Measurements from ENCODE around the gene SMIM33. TPM values are rescaled to one million over a fixed set of nuclear protein-coding genes. Genes with fewer than 3 reads are reported as not detected.
"Not testable (repeated sequence)": the region's sequence is repeated elsewhere in the genome, so short reads cannot be mapped to it uniquely, and the experiment has no call there.

SMIM33 gene
- 0.29 and 0.39 TPM in 2 replicates for total RNA-seq

DNA sequence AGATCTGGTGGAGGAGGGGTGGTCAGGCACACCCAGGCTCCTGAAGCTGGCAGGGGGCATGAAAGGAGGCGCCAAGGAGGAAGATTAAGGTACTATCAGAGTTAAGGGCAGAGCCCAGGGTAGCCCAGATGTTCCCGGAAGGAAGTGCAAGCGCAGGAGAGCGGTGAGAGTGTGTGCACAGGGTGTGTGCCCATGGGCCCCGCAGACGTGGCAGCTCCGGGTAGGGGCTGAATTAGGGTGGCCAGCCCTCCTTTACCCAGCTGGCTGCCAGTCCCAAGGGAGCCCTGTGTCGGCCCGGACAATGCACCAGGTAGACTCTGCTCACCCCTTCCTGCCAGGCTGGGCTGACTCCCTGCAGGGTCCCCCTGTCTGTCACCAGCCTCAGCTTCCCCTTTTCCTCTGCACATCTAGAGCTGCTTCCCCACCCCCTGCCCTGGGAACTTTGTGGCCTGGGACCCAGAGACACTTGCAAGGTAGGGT is at the start of gene SMIM33:
SMIM33 (plus strand) TSS at position 184 of the 480 bp plus-strand sequence; CDS start at position 302, 118 bp downstream.
- Mint-ChIP-seq H3K27me3 (ENCODE audit: insufficient read depth) (no peaks in the 10 kb centered on the region), H3K36me3 (ENCODE audit: low read depth) (peaks cover 13% of the 10 kb centered on the region), H3K27ac (peak within 1 kb of the TSS; percentile 95), H3K9me3 (no peaks in the 10 kb centered on the region), H3K4me3 (peak within 1 kb of the TSS; percentile 76), H3K4me1 (ENCODE audit: low read depth) (peaks cover 79% of the 10 kb centered on the region)
- DNase-seq (ENCODE audit: low spot score), result no peak
- intact Hi-C loops (cut with micrococcal nuclease), result no loop called here

DNA sequence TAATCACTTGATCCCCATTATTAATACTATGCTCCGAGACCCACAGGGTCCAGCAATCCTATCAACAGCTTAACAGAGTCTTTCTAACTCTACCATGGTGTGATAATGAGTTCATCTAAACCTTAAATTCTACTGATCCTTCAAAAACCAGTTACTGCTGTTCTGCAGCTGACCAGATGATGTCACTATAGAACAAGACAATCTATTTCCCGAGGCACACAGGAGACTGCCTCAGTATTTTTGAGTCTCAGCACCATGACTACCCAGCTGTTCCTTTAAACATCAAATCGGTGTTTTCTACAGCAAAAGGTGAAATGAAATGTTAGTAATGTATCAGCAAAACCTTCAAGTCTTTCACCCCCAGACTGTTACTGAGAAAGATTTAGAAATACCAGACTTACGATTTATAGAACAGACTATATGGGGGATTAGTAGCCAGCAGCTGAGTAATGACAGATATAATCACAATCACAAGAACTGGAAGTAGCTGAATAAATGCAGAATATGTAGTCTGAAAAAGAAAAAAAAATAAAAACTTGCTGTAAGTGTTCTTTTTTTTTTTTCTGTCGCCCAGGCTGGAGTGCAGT is 48.4 kb upstream of the SMIM33 start:
- Mint-ChIP-seq H3K27ac (peak overlapping the region; percentile 26), H3K4me3 (no peak overlapping the region), H3K9me3 (no peaks in the 10 kb centered on the region), H3K27me3 (ENCODE audit: insufficient read depth) (no peaks in the 10 kb centered on the region), H3K36me3 (ENCODE audit: low read depth) (peaks cover 46% of the 10 kb centered on the region), H3K4me1 (ENCODE audit: low read depth) (peaks cover 22% of the 10 kb centered on the region)
- intact Hi-C loops (cut with micrococcal nuclease), result loop anchor here (1.0 to 5.0 kb wide), 10 partner anchors 17 to 343 kb away; partner anchors contain the start of genes DNAJC18, SPATA24, STING1 and UBE2D2
- peak; percentile 54 for DNase-seq (ENCODE audit: low spot score)

DNA sequence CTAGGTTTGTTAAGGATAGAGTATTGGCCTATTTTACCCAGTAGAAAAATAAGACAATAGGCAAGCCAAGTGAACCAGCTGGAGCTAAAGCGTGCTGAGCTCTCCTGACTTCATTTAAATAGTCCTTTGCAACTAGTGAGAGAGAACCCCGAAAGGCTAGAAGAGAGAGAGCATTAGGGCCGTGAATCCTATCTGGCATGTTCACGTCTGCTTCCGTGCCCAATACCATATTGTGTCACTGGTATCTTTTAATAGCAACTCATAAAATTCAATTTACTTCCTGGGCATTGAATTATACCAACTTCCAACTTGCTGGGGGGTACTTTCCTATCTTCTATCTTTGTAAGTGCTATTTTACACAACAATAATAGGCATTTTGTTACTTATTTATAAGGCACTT is 45.3 kb upstream of the SMIM33 start:
- H3K36me3 Mint-ChIP-seq (ENCODE audit: low read depth), result peaks cover 41% of the 10 kb centered on the region
- H3K27ac Mint-ChIP-seq, result no peak overlapping the region
- H3K27me3 Mint-ChIP-seq (ENCODE audit: insufficient read depth), result no peaks in the 10 kb centered on the region
- no peak overlapping the region for H3K4me3 Mint-ChIP-seq
- no peaks in the 10 kb centered on the region for H3K9me3 Mint-ChIP-seq
- H3K4me1 Mint-ChIP-seq (ENCODE audit: low read depth), result peaks cover 24% of the 10 kb centered on the region
- intact Hi-C loops (cut with micrococcal nuclease), result no loop called here
- DNase-seq (ENCODE audit: low spot score), result no peak

DNA sequence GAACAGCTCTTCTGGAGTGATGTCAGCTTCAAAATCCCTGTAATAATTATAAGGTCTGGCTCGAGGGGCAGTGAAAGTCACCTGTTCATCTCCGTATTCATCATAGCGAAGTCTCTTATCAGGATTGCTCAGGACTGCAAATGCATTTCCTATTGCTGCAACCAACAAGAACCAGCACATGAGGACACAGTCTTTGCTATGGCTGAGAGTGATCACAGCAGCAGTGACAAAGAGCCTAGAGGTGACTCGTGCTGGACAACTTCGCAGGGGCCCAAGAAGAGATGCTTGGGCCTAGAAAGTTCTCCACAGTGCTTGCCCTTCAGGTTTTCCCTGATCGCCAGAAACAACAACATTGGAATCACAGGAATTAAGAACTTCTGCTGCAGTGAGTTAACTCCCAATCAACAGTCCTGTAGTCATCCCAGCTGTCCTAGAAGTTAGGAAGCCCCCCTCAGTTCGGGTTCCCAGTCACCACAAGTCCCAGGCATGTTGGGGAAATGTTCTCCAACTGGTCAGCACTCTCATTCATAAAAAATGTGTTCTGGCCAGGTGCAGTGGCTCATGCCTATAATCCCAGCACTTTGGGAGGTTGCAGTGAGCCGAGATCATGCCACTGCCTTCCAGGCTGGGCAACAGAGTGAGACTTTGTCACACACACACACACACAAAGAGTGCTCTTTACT is 44.5 kb upstream of the SMIM33 start:
- Mint-ChIP-seq H3K4me3 (no peak overlapping the region), H3K27me3 (ENCODE audit: insufficient read depth) (no peaks in the 10 kb centered on the region)
- intact Hi-C loops (cut with micrococcal nuclease), result no loop called here

DNA sequence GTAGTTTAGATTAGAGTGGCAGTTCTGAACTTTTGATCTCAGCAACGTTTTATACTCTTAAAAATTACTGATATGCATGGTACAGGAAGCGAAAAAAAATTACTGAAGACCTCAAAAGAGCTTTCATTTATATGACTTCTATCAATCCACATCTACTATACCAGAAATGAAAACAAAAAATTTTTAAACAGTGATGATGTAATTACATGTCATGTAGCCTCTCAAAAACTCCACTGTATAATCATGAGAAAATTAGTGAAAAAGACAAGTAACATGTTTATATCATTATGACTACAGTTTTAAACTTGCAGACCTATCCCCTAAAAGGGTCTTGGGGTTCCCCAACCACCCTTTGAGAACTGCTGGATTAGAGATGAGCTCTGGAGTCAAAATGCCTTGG is 40.8 kb upstream of the SMIM33 start:
- H3K36me3 Mint-ChIP-seq (ENCODE audit: low read depth), result peaks cover 34% of the 10 kb centered on the region
- H3K4me3 Mint-ChIP-seq, result no peak overlapping the region
- H3K4me1 Mint-ChIP-seq (ENCODE audit: low read depth), result peaks cover 10% of the 10 kb centered on the region
- H3K9me3 Mint-ChIP-seq, result no peaks in the 10 kb centered on the region
- no peaks in the 10 kb centered on the region for H3K27me3 Mint-ChIP-seq (ENCODE audit: insufficient read depth)
- no peak for DNase-seq (ENCODE audit: low spot score)
- no peak overlapping the region for H3K27ac Mint-ChIP-seq
- intact Hi-C loops (cut with micrococcal nuclease), result no loop called here

More for the DNA sequence above, 44.5 kb upstream of the SMIM33 start:
- peaks cover 42% of the 10 kb centered on the region for H3K36me3 Mint-ChIP-seq (ENCODE audit: low read depth)
- DNase-seq (ENCODE audit: low spot score), result no peak
- no peak overlapping the region for H3K27ac Mint-ChIP-seq
- H3K9me3 Mint-ChIP-seq, result no peaks in the 10 kb centered on the region
- H3K4me1 Mint-ChIP-seq (ENCODE audit: low read depth), result peaks cover 24% of the 10 kb centered on the region

DNA sequence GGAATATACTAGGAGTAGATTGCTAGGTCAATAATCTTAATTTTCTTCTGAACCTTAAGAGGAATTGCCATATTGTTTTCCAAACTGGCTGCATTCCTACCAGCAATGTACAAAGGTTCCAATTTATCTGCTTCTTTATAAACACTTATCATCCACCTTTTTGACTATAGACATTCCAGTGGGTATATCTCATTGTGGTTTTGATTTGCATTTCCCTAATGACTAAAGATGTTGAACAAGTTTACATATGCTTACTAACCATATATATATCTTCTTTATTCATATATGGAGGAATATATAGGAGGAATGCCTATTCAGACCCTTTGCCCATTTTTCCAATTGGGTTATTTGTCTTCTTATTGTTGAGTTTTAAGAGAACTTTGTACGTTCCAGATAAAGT is 39.1 kb upstream of the SMIM33 start:
- intact Hi-C loops (cut with micrococcal nuclease), result no loop called here
- peaks cover 10% of the 10 kb centered on the region for H3K4me1 Mint-ChIP-seq (ENCODE audit: low read depth)
- H3K27ac Mint-ChIP-seq, result no peak overlapping the region
- no peak for DNase-seq (ENCODE audit: low spot score)
- no peak overlapping the region for H3K4me3 Mint-ChIP-seq
- no peaks in the 10 kb centered on the region for H3K27me3 Mint-ChIP-seq (ENCODE audit: insufficient read depth)
- no peaks in the 10 kb centered on the region for H3K9me3 Mint-ChIP-seq
- H3K36me3 Mint-ChIP-seq (ENCODE audit: low read depth), result peaks cover 27% of the 10 kb centered on the region

DNA sequence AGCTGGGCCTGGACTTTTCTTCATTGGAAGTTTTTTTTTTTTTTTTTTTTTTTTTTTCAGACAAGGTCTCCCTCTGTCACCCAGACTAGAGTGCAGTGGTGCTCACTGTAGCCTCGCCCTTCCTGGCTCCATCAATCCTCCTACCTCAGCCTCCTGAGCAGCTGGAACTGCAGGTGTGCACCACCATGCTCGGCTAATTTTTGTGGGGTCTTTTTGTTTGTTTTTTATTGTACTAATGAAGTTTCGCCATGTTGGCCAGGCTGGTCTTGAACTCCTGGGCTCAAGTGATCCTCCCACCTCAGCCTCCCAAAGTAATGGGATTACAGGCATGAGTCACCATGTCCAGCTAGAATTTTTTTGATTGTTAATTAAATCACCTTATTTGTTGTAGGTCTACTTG is 35.1 kb upstream of the SMIM33 start:
- DNase-seq (ENCODE audit: low spot score), result no peak
- peaks cover 34% of the 10 kb centered on the region for H3K4me1 Mint-ChIP-seq (ENCODE audit: low read depth)
- no peaks in the 10 kb centered on the region for H3K9me3 Mint-ChIP-seq
- H3K4me3 Mint-ChIP-seq, result no peak overlapping the region
- H3K27ac Mint-ChIP-seq, result no peak overlapping the region
- intact Hi-C loops (cut with micrococcal nuclease), result loop anchor here (5.0 kb wide), 1 partner anchor 142 kb away; no protein-coding TSS in a partner anchor
- peaks cover 23% of the 10 kb centered on the region for H3K36me3 Mint-ChIP-seq (ENCODE audit: low read depth)
- H3K27me3 Mint-ChIP-seq (ENCODE audit: insufficient read depth), result no peaks in the 10 kb centered on the region

DNA sequence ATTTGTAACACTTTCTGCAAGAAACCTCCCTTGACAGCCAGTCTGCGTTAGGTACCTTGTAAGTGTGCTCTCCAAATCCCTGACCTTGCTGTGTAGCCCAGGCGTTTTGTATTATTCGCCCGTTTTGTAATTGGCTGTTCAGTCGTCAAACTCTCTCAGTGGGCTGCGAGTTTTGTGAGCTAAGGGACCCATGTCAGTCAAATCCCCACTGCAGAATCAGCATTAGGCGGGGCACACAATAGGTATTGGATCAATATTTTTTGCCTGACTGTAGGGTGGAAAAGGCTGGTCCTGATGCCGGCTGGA is 32.1 kb upstream of the SMIM33 start:
- Mint-ChIP-seq H3K27ac (peak overlapping the region; percentile 79), H3K36me3 (ENCODE audit: low read depth) (peaks cover 14% of the 10 kb centered on the region), H3K27me3 (ENCODE audit: insufficient read depth) (no peaks in the 10 kb centered on the region), H3K4me3 (peak overlapping the region; percentile 95), H3K9me3 (no peaks in the 10 kb centered on the region), H3K4me1 (ENCODE audit: low read depth) (peaks cover 60% of the 10 kb centered on the region)
- intact Hi-C loops (cut with micrococcal nuclease), result loop anchor here (1.0 to 5.0 kb wide), 9 partner anchors 9 to 139 kb away; partner anchors contain the start of genes SPATA24, STING1 and UBE2D2
- no peak for DNase-seq (ENCODE audit: low spot score)

DNA sequence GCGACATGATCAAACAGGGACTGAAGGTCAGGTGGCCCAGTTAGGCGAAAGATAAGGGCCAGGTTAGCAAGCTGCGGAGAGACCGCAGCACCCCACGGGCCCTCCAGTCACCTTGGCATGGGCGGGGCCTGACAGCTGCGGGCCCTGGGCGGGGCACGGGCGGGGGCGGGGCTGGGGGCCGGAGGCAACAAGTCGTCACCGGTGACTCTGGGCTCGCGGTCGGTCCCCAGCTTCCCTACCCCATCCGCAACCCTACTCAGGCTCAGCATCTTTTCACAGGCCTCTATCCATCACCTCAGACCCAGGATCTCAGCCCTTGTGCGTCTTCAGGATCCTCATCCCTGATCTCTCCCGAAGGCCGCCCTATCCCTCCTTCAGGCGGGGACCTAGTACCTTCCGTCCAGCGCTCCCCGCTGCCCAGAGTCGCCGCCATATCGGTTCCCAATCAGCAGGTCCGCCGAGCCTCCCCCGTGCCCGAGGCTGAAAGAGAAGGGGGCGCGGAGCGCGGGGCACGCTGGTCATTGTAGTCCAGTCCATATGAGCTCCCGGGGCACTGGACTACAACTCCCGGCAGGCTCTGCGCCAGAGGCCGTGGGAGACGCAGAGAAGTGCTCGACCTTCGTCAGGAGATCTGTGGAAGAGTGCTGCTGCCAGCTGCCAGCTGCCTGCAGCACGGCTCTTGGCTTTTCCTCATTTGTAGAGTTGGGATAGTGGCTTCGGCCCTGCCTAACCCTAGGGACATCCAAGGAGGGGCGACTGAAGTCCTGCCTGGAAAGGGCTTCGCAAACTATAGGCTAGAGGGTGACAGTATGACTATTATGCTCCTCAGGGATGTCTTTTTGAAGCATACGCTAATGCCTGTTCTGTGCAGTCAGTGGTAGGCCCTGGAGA is 31.5 kb upstream of the SMIM33 start, which contains the start of gene DNAJC18:
DNAJC18 (minus strand) TSS at position 513 of the 891 bp plus-strand sequence; CDS start at position 433, 80 bp downstream.
- Mint-ChIP-seq H3K9me3 (no peaks in the 10 kb centered on the region), H3K4me3 (peak within 1 kb of the TSS; percentile 95), H3K36me3 (ENCODE audit: low read depth) (peaks cover 14% of the 10 kb centered on the region), H3K27me3 (ENCODE audit: insufficient read depth) (no peaks in the 10 kb centered on the region), H3K27ac (peak within 1 kb of the TSS; percentile 99), H3K4me1 (ENCODE audit: low read depth) (peaks cover 66% of the 10 kb centered on the region)
- intact Hi-C loops (cut with micrococcal nuclease), result loop anchor here (1.0 to 5.0 kb wide), 9 partner anchors 8 to 138 kb away; partner anchors contain the start of genes SPATA24, STING1 and UBE2D2
- peak; percentile 86 for DNase-seq (ENCODE audit: low spot score)

DNA sequence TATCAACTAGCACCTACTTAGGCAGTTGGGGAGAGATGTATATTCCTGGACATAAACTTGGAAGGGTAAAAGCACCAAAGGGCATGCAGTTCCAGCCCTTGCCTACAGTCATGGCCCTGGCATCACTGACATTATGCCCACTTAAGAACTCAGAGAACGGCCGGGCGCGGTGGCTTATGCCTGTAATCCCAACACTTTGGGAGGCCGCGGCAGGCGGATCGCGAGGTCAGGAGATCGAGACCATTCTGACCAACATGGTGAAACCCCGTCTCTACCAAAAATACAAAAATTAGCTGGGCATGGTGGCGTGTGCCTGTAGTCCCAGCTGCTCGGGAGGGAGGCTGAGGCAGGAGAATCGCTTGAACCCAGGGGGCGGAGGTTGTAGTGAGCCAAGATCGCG is 30.4 kb upstream of the SMIM33 start:
- peak overlapping the region; percentile 99 for H3K27ac Mint-ChIP-seq
- peaks cover 71% of the 10 kb centered on the region for H3K4me1 Mint-ChIP-seq (ENCODE audit: low read depth)
- H3K27me3 Mint-ChIP-seq (ENCODE audit: insufficient read depth); H3K4me3 Mint-ChIP-seq; DNase-seq (ENCODE audit: low spot score); H3K9me3 Mint-ChIP-seq; intact Hi-C loops (cut with micrococcal nuclease); H3K36me3 Mint-ChIP-seq (ENCODE audit: low read depth): not testable (repeated sequence)

DNA sequence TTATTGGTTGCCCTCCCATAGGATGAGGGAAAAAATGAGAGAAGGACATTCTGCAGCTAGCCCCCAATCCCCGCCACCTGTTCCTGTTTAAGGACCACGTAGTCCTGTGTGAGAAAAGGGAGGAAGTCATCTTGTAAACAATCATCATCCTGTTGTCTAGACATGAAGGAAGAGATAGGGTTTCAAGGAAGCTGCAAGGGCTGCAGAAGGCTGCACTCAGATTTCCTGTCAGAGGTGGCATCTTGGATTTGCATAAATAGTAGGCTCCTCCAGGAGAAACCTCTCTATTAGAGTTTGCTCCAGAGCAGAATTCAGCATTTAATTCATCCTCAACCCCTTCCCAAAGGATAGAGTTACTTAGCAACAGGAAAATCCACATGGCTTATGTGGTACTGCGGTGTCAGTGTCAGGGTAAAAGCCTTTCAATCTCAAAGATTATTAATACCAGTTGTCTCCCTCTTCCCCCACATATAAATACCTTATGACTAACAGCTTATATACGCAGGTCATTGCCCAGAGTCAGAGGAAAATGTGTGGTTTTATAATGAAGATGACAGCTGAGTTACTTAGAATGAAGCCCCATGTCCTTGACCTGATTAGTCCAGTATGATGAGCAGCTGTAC is 26.9 kb upstream of the SMIM33 start:
- peaks cover 85% of the 10 kb centered on the region for H3K4me1 Mint-ChIP-seq (ENCODE audit: low read depth)

More for the DNA sequence above, 26.9 kb upstream of the SMIM33 start:
- H3K4me3 Mint-ChIP-seq, result peak overlapping the region; percentile 51
- H3K9me3 Mint-ChIP-seq, result peaks cover 17% of the 10 kb centered on the region
- intact Hi-C loops (cut with micrococcal nuclease), result no loop called here
- H3K27ac Mint-ChIP-seq, result peak overlapping the region; percentile 76
- H3K36me3 Mint-ChIP-seq (ENCODE audit: low read depth), result peaks cover 21% of the 10 kb centered on the region
- no peak for DNase-seq (ENCODE audit: low spot score)
- no peaks in the 10 kb centered on the region for H3K27me3 Mint-ChIP-seq (ENCODE audit: insufficient read depth)
